Adipocyte (in vitro differentiated cells): ENCODE measurements around the gene AKT2.

ENCODE experiments used
- DNase-seq: peaks from one replicate; pipeline ENCODE4 v3.0.0-alpha.2; 2015; ENCODE audit warnings: low read depth
- H3K27me3 ChIP-seq: replicated peaks from 2 replicates; pipeline ENCODE4 v1.7.0; 2013; ENCODE audit warnings: mild to moderate bottlenecking, low read length, moderate library complexity; ENCODE audit not compliant: control insufficient read depth, insufficient read depth
- H3K36me3 ChIP-seq: 2 replicates; pipeline ENCODE4 v1.7.0; 2013; ENCODE audit warnings: low read length, mild to moderate bottlenecking, moderate library complexity; ENCODE audit not compliant: control insufficient read depth, insufficient read depth, severe bottlenecking
- H3K4me1 ChIP-seq: 2 replicates; pipeline ENCODE4 v1.7.0; 2013; ENCODE audit warnings: mild to moderate bottlenecking, low read length, moderate library complexity; ENCODE audit not compliant: control insufficient read depth, insufficient read depth
- H3K4me3 ChIP-seq: 2 replicates; pipeline ENCODE4 v1.7.0; 2013; ENCODE audit warnings: mild to moderate bottlenecking, low read length, moderate library complexity
- H3K9ac ChIP-seq: 2 replicates; pipeline ENCODE4 v1.7.0; 2013; ENCODE audit warnings: mild to moderate bottlenecking, low read length, moderate library complexity
- H3K9me3 ChIP-seq: 2 replicates; pipeline ENCODE4 v1.7.0; 2013; ENCODE audit warnings: mild to moderate bottlenecking, low read length, moderate library complexity; ENCODE audit not compliant: control insufficient read depth

The AKT2 gene

DNA sequence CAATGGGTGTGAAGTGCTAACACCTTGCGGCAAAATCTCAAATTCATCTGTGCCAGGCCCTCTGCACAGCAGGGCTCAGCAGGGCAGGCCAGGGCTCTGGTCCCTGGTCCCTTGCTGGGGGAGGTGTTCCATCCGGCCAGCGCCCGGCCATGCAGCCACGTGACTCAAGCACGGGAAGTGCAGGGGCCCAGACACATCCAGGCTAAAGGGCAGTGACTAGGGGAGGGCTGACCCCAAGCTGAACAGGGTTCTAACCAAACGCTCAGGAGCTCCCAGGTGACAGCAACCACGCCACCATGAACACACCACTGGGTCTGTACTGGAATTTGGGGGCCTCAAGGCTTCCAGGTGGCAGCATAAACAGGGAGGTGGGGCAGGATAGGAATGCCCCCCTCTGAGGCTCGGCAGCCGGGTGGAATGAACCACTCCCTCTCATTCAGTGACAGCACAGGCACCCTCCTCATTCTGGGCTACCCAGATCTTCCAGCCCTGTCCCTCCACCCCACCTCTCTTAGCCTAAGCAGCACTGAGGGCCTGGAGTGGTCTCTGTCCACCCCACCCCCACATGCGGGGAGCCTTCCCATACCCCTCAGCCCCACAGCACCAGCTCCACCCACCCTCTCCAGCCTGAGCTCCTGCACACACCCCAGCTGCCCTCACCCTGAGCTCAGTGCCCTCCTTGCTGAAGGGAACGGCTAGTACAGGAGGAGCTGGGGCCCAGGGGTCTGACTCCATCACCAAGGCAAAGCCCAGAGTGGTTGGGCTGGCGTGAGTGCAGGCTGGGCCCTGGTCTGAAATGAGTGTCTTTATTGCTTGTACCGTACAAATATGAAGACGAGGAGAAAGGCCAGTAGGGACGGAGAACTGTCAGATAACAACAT is 53.4 kb downstream of the AKT2 start:
- Histone ChIP-seq H3K36me3 (peaks cover 31% of the 10 kb centered on the region), H3K27me3 (no peaks in the 10 kb centered on the region), H3K9me3 (no peaks in the 10 kb centered on the region), H3K9ac (peak overlapping the region; percentile 59), H3K4me3 (no peak overlapping the region), H3K4me1 (peaks cover 39% of the 10 kb centered on the region)
- DNase-seq, result no peak

DNA sequence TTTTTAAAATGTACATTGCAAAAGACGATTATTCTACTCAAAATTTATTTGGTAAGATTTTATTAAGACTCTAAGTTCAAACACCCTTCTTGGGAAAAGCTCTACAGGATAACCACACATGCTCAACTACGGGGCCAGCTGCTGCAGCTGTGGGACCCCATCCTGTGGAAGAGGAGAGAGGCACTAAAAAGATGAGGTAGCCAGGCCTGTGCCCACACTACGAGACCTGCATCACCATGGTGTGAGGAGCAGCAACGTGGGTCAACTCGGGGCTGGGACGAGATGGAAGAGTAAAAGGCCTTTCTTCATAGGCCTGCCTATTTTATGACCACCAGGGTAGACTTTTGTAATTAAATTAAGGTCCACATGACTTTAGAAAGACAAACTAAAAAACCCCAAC is 54.1 kb downstream of the AKT2 start:
- Histone ChIP-seq H3K9me3 (no peaks in the 10 kb centered on the region), H3K4me3 (no peak overlapping the region), H3K36me3 (peaks cover 24% of the 10 kb centered on the region), H3K27me3 (no peaks in the 10 kb centered on the region), H3K9ac (peak overlapping the region; percentile 59), H3K4me1 (peaks cover 46% of the 10 kb centered on the region)
- no peak for DNase-seq

DNA sequence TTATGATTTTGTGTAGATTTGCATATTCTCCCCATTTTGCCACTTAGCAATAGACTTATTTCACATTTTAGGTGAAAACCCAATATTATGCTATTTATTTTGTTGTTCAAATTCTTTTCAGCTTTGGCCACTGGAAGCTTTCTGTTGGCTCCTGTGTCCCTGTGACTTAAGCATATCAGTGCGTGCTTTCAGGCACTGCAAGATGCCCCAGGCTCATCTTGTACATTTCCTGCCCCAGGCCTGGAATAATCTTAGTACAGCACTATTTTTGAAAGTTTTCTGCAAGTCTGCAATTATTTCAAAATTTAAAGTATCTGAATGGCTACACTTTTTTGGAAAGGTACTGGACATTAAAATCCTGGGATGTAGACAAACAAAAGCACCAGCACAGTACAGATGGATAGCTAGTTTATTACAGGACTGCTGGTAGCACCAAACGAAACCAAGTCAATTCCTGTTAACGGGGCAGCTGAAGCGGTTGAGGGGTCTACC is 55.2 kb downstream of the AKT2 start:
- Histone ChIP-seq H3K4me1 (peaks cover 55% of the 10 kb centered on the region), H3K36me3 (peaks cover 13% of the 10 kb centered on the region), H3K9ac (peak overlapping the region; percentile 32), H3K27me3 (no peaks in the 10 kb centered on the region), H3K4me3 (no peak overlapping the region), H3K9me3 (no peaks in the 10 kb centered on the region)
- no peak for DNase-seq

DNA sequence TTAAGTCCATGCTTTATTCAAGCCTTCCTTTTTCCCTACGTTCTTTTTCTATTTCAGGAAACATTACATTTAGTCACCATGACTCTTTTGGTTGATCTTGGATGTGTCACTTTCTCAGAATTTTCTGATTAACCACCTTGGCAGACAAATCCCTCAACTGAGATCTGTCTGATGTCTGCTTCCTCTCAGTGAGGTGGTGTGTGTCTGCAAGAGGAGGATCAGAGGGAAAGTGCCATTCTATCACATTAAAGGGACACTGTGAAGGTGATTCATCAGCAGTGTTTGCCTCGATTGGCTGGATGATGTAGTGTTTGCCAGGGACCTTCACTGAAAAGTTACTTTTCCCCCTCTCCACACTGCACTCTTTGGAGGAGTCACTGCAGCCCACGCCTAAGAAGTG is 55.7 kb downstream of the AKT2 start:
- Histone ChIP-seq H3K27me3 (no peaks in the 10 kb centered on the region), H3K36me3 (peaks cover 8% of the 10 kb centered on the region), H3K9ac (no peak overlapping the region), H3K4me3 (no peak overlapping the region), H3K4me1 (peaks cover 55% of the 10 kb centered on the region), H3K9me3 (no peaks in the 10 kb centered on the region)
- DNase-seq, result peak; percentile 5

DNA sequence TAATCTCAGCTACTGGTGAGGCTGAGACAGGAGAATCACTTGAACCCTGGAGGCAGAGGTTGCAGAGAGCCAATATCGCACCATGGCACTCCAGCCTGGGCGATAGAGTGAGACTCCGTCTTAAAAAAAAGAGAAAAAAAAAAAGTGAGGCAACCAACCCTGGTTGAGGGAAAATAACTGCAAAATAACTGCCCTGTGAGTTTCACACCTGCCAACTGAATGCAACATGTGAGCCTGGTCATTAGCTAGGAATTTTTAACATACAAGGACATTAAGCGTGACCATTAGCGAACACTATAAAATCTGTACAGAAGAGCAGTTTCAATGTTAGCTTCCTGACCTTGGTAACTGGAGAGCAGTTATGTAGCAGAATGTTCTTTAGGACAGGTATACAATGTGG is 56.3 kb downstream of the AKT2 start:
- Histone ChIP-seq H3K4me1 (peaks cover 55% of the 10 kb centered on the region), H3K9me3 (no peaks in the 10 kb centered on the region), H3K4me3 (no peak overlapping the region), H3K9ac (no peak overlapping the region), H3K27me3 (no peaks in the 10 kb centered on the region), H3K36me3 (peaks cover 7% of the 10 kb centered on the region)
- DNase-seq, result no peak

DNA sequence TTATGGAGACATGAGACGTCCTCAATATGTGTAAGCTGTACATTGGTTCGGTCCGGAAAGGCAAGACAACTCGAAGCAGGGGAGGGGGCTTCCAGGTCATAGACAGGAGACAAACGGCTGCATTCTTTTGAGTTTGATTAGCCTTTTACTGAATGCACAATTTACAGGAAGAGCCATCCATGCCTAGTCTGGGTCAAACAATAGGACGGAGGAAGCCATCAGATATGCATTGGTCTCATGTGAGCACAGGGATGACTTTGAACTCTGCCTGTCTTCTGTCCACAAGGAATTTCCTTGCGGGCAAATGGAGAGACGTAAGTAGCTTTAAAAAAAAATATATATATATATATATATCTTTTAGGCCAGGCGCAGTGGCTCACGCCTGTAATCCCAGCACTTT is 56.8 kb downstream of the AKT2 start:
- Histone ChIP-seq H3K36me3 (peaks cover 3% of the 10 kb centered on the region), H3K9ac (no peak overlapping the region), H3K27me3 (no peaks in the 10 kb centered on the region), H3K4me3 (no peak overlapping the region), H3K9me3 (no peaks in the 10 kb centered on the region), H3K4me1 (peaks cover 55% of the 10 kb centered on the region)
- DNase-seq, result no peak

DNA sequence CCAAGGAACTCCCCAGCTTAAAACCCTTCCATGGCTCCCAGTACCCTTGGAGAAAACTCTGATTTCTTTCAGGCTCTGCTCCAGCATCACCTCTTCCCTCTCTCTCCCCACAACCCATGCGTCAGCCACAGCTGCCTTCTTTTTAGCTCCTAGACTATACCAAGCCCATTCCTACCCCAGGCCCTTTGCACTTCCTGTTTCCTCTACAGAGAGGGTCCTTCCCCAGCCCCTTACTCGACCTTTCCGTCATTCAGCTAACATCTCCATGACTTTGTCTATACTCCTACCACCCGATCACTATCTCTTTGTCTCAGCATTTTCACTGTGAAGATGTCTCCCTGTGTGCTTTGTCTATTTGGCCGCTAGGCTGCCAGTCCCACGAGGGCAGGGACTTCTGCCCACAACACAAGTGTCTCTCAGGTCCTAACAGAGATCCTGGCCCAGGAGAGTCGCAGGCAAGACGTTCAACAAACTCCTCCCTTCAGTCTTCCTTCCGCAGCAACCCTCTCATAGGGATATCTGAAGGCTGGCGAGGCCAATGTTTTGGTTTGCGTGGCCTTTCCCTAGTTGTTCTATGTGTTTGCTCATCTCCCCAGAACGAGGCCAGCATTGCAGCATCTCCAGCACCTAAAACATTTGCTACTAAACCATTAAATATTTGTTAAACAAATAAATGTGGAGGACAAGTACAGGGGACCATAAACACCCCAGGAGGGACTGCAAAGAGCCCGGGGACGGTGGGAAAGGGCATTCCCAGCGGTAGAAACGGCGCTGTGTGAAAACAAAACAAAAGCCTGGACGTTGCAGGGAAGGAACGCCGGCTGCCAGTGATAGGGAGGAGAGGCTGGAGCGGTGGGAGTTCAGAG is 59.5 kb downstream of the AKT2 start:
- Histone ChIP-seq H3K9me3 (no peaks in the 10 kb centered on the region), H3K4me1 (peaks cover 36% of the 10 kb centered on the region), H3K36me3 (no peaks in the 10 kb centered on the region), H3K4me3 (peak overlapping the region; percentile 70), H3K9ac (peak overlapping the region; percentile 63), H3K27me3 (no peaks in the 10 kb centered on the region)
- peak; percentile 44 for DNase-seq

DNA sequence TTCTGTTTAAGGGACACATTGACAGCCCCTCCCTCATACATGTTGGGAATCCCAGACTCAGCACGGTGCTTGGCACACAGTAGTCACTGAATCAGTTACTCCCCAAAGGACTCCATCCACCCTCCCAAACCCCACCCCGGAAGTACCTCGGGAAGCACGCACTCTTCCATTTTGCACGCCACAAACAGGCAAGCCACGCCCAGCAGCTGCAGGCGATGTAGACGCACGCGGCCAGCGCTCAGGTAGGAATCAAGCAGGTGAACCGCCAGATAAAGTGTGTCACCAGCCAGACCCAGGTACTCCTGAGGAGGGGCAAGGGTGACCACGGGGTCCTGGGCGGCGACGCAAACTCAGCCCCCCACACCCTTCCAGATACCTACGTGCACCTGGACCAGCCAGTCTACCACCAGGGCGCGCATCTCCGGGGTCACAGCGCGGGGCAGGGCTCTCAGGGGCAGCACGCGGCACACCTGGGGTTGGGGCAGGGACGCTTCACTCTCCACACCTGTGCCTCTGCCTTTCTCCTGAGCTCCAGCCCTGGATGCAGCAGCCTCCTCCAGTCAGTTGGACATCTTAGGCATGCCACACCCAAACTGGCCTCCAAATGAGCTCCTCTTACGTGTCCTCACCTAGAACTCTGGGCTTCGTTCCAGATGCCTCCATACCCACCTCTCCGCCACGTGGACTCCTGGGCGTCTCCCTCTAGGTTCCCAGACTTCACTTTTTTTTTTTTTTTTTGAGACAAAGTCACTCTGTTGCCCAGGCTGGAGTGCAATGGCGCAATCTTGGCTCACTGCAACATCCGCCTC is 60.6 kb downstream of the AKT2 start:
- H3K4me1 ChIP-seq, result peaks cover 25% of the 10 kb centered on the region
- no peaks in the 10 kb centered on the region for H3K9me3 ChIP-seq
- no peaks in the 10 kb centered on the region for H3K36me3 ChIP-seq
- DNase-seq, result no peak
- no peak overlapping the region for H3K4me3 ChIP-seq
- no peak overlapping the region for H3K9ac ChIP-seq
- H3K27me3 ChIP-seq, result no peaks in the 10 kb centered on the region

DNA sequence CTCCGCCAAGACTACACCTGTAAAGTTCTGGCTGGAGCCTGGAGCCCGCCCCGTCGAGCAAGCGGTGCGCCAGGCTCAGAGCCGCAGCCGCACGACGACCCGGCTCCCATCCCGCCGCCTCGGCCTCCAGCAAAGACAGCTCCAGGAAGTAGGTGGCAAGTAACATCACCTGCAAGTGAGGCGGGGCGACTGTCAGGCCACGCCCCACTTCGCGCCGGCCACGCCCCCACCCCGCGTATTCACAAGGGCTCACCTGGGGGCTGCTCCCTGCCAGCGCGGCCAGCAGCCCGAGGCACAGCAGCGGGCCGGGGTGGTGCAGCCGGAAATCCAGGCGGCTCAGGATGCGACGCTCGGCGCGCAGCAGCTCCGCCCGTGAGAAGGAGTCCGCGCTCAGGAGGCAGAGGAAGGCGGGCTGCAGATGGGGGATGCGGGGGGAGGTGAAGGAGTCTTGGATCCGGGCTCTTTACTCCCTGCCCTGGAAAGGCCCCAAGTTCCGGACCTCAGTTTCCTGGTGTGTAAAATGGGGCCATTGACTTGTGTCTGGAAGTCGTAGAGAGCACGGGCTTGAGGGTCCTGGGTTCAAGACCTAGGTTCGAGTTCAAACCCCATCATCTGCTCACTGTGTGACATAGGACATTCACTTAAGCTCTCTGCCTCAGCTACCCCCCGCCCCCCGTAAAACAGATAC is 61.9 kb downstream of the AKT2 start:
- H3K4me1 ChIP-seq, result peaks cover 17% of the 10 kb centered on the region
- no peak for DNase-seq

DNA sequence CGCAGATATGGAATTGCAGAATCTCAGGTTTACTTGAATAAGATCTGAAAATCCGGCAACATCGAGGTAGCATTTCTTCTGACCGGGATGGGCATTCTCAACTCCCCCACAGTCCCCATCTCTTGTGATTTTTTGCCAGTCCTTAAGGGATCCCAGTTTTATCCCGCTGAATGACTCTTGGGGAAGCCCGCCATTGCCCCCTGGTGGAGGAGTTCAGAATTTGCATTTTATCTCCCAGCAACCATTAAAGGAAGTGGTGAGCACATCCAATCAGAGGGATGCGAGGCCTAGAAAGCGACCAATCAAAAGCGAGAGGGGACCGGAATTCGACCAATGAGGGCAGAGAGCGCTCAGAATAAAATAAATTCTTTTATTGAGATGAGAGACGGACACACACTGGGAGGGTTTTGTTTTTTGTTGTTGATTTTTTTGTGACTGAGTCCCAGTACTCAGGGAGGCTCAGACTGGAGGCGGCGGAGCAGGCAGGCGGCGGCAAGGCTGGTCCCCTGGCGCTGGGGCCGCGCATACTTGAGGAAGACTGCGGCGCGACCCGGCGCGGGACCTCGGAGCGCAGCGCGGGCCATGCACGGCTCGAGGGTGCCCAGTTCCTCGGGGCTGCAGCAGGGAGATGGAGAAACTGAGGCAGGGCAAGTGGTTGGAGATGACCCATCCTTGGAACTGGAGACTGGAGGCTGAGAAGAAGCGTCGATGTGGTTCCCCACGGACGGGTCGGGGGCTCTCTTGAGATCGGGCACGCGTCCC is 63.1 kb downstream of the AKT2 start:
- H3K4me3 ChIP-seq, result peak overlapping the region; percentile 22
- H3K27me3 ChIP-seq, result peaks cover 5% of the 10 kb centered on the region
- no peaks in the 10 kb centered on the region for H3K36me3 ChIP-seq
- no peak overlapping the region for H3K9ac ChIP-seq
- H3K9me3 ChIP-seq, result no peaks in the 10 kb centered on the region
- peak; percentile 90 for DNase-seq
- peaks cover 17% of the 10 kb centered on the region for H3K4me1 ChIP-seq

More for the DNA sequence above, 61.9 kb downstream of the AKT2 start:
- Histone ChIP-seq H3K36me3 (no peaks in the 10 kb centered on the region), H3K9me3 (no peaks in the 10 kb centered on the region), H3K27me3 (no peaks in the 10 kb centered on the region), H3K4me3 (no peak overlapping the region), H3K9ac (no peak overlapping the region)
